Esophagus (tissue), 2 donors: ENCODE results near the gene TRPT1. TPM values are rescaled to one million over a fixed set of nuclear protein-coding genes. Genes with fewer than 3 reads are reported as not detected.

Experiments used
- H3K27ac ChIP-seq, 2 donors: one replicate each; pipeline ENCODE4 v1.5.1; 2013; ENCODE audit warnings: low read depth in 2 of 2, mild to moderate bottlenecking in 2 of 2, inconsistent platforms in 1 of 2, low read length in 1 of 2, moderate library complexity in 1 of 2
- H3K27me3 ChIP-seq, 2 donors: one replicate each; pipeline ENCODE4 v1.6.1; 2013; ENCODE audit warnings: low read length in 2 of 2, control low read depth in 1 of 2, mild to moderate bottlenecking in 1 of 2; ENCODE audit not compliant: insufficient read depth in 2 of 2, control insufficient read depth in 1 of 2
- H3K36me3 ChIP-seq, 2 donors: one replicate each; pipeline ENCODE4 v1.6.1; 2013; ENCODE audit warnings: low read length in 1 of 2; ENCODE audit not compliant: control insufficient read depth in 2 of 2, insufficient read depth in 2 of 2
- H3K4me1 ChIP-seq, 2 donors: one replicate each; pipeline ENCODE4 v1.6.1; 2013; ENCODE audit warnings: low read length in 1 of 2; ENCODE audit not compliant: control insufficient read depth in 2 of 2, insufficient read depth in 2 of 2
- H3K4me3 ChIP-seq, 2 donors: one replicate each; pipeline ENCODE4 v1.5.1; 2013; ENCODE audit warnings: low read length in 2 of 2, mild to moderate bottlenecking in 2 of 2, low read depth in 1 of 2, moderate library complexity in 1 of 2
- H3K9me3 ChIP-seq, 2 donors: one replicate each; pipeline ENCODE4 v1.6.1; 2013; ENCODE audit warnings: mild to moderate bottlenecking in 2 of 2, low read depth in 1 of 2, low read length in 1 of 2, moderate library complexity in 1 of 2; ENCODE audit not compliant: control insufficient read depth in 2 of 2, insufficient read depth in 1 of 2
- WGBS, 2 donors: extraction: QIAGEN DNeasy Blood & Tissue Kit; methylation state at CpG; one replicate each; pipeline ENCODE4 v1.1.7; 2013; 5-methylcytosine and 5-hydroxymethylcytosine counted together
- polyA plus RNA-seq, 2 donors: library from polyadenylated mRNA; stranded (reverse); fragments of 200-250 nt; gene quantifications; one replicate each; pipeline ENCODE4 v1.2.3, GENCODE V29; 2013
- donor health status: healthy with polysubstance abuse.
- donor health status: Bipolar disorder and iron deficiency.

TRPT1 gene
- polyA plus RNA-seq, 2 donors = 44.9 to 61.1 TPM

GRCh38 chr11:64258946-64259532 lies 33.1 kb upstream of the TRPT1 start:
- Histone ChIP-seq H3K36me3 (peaks cover 14 to 77% of the 10 kb centered on the region in 2 donors), H3K27ac (no peak overlapping the region)
- WGBS, 2 donors = 91 to 93% methylated on average over 27 to 32 of the region's 32 CpGs

GRCh38 chr11:64258356-64258755 lies 32.4 kb upstream of the TRPT1 start:
- Histone ChIP-seq H3K4me1 (no peaks in the 10 kb centered on the region), H3K27me3 (no peaks in the 10 kb centered on the region), H3K4me3 (no peak overlapping the region), H3K36me3 (peaks cover 14 to 70% of the 10 kb centered on the region in 2 donors), H3K27ac (no peak overlapping the region), H3K9me3 (no peaks in the 10 kb centered on the region)
- WGBS, 2 donors = 89 to 91% methylated on average over 18 to 24 of the region's 24 CpGs

More at GRCh38 chr11:64258946-64259532, 33.1 kb upstream of the TRPT1 start:
- Histone ChIP-seq H3K27me3 (no peaks in the 10 kb centered on the region), H3K4me3 (no peak overlapping the region), H3K9me3 (no peaks in the 10 kb centered on the region), H3K4me1 (no peaks in the 10 kb centered on the region)

- Histone ChIP-seq H3K9me3 (no peaks in the 10 kb centered on the region), H3K4me3 (no peak overlapping the region), H3K36me3 (peaks cover 14 to 50% of the 10 kb centered on the region in 2 donors), H3K27me3 (no peaks in the 10 kb centered on the region), H3K27ac (no peak overlapping the region), H3K4me1 (peaks cover 0 to 8% of the 10 kb centered on the region in 2 donors)
- WGBS, 2 donors = 80 to 81% methylated on average over 15 of the region's 15 CpGs
Observed at GRCh38 chr11:64256300-64256699, 30.3 kb upstream of the TRPT1 start.

- Histone ChIP-seq H3K27me3 (no peaks in the 10 kb centered on the region), H3K27ac (no peak overlapping the region), H3K9me3 (no peaks in the 10 kb centered on the region), H3K36me3 (peaks cover 11 to 47% of the 10 kb centered on the region in 2 donors), H3K4me1 (peaks cover 5 to 14% of the 10 kb centered on the region in 2 donors), H3K4me3 (no peak overlapping the region)
- WGBS, 2 donors = 89% methylated on average over 35 of the region's 35 CpGs
Observed at GRCh38 chr11:64255135-64256128, 29.4 kb upstream of the TRPT1 start.

- no peaks in the 10 kb centered on the region for H3K9me3 ChIP-seq
- H3K4me3 ChIP-seq = no peak overlapping the region
- H3K27ac ChIP-seq = no peak overlapping the region
- H3K27me3 ChIP-seq = no peaks in the 10 kb centered on the region
- peaks cover 6 to 14% of the 10 kb centered on the region in 2 donors for H3K4me1 ChIP-seq
- H3K36me3 ChIP-seq = peaks cover 8 to 36% of the 10 kb centered on the region in 2 donors
- WGBS, 2 donors = 89 to 94% methylated on average over 7 of the region's 7 CpGs
Observed at GRCh38 chr11:64254326-64254725, 28.3 kb upstream of the TRPT1 start.

GRCh38 chr11:64253481-64253880 lies 27.5 kb upstream of the TRPT1 start:
- Histone ChIP-seq H3K27ac (no peak overlapping the region), H3K27me3 (no peaks in the 10 kb centered on the region), H3K4me3 (no peak overlapping the region), H3K36me3 (peaks cover 4 to 29% of the 10 kb centered on the region in 2 donors), H3K4me1 (peaks cover 6 to 14% of the 10 kb centered on the region in 2 donors), H3K9me3 (no peaks in the 10 kb centered on the region)
- 43 to 48% methylated on average over 5 of the region's 5 CpGs for WGBS, 2 donors

GRCh38 chr11:64253043-64253442 lies 27.1 kb upstream of the TRPT1 start:
- WGBS, 2 donors = 69 to 70% methylated on average over 8 of the region's 8 CpGs
- H3K9me3 ChIP-seq = no peaks in the 10 kb centered on the region
- peak overlapping the region in 1 of 2 donors; percentile 85 for H3K4me3 ChIP-seq
- H3K27me3 ChIP-seq = no peaks in the 10 kb centered on the region
- H3K27ac ChIP-seq = peak overlapping the region in 1 of 2 donors; percentile 45
- peaks cover 6 to 14% of the 10 kb centered on the region in 2 donors for H3K4me1 ChIP-seq
- H3K36me3 ChIP-seq = peaks cover 4 to 25% of the 10 kb centered on the region in 2 donors

- 5% methylated on average over 23 of the region's 23 CpGs for WGBS, 2 donors
- Histone ChIP-seq H3K4me3 (peak overlapping the region; percentile 75 to 85), H3K4me1 (peaks cover 6 to 14% of the 10 kb centered on the region in 2 donors), H3K27ac (peak overlapping the region; percentile 64 to 84), H3K27me3 (no peaks in the 10 kb centered on the region), H3K36me3 (peaks cover 4 to 24% of the 10 kb centered on the region in 2 donors), H3K9me3 (no peaks in the 10 kb centered on the region)
Observed at GRCh38 chr11:64252003-64252872, 26.3 kb upstream of the TRPT1 start.

- Histone ChIP-seq H3K27ac (peak overlapping the region; percentile 64 to 84), H3K27me3 (no peaks in the 10 kb centered on the region), H3K4me3 (peak overlapping the region; percentile 75 to 85), H3K36me3 (peaks cover 3 to 23% of the 10 kb centered on the region in 2 donors), H3K9me3 (no peaks in the 10 kb centered on the region), H3K4me1 (peaks cover 6 to 14% of the 10 kb centered on the region in 2 donors)
- WGBS, 2 donors = 0 to 1% methylated on average over 18 of the region's 18 CpGs
Observed at GRCh38 chr11:64251753-64252002, 25.7 kb upstream of the TRPT1 start.
